Spinal cord (tissue), 10 donors: ENCODE data around the gene ADGRV1. TPM values are rescaled to one million over a fixed set of nuclear protein-coding genes. Genes with fewer than 3 reads are reported as not detected.
"Not testable (repeated sequence)": the region's sequence is repeated elsewhere in the genome, so short reads cannot be mapped to it uniquely, and the experiment has no call there.

ENCODE experiments used
- DNase-seq, 6 donors: peaks; one replicate each; pipeline versions ENCODE4 v3.0.0 to v3.0.0-alpha.2; 2013 to 2015; ENCODE audit warnings: low spot score in 6 of 6, low read depth in 4 of 6
- H3K27ac ChIP-seq: one replicate; pipeline ENCODE4 v1.5.1; 2013; ENCODE audit warnings: low read depth, low read length, control low read depth
- H3K27me3 ChIP-seq: one replicate; pipeline ENCODE4 v1.6.1; 2013; ENCODE audit warnings: low read length; ENCODE audit not compliant: control insufficient read depth, insufficient read depth
- H3K36me3 ChIP-seq: one replicate; pipeline ENCODE4 v1.6.1; 2013; ENCODE audit warnings: low read length; ENCODE audit not compliant: control insufficient read depth, insufficient read depth
- H3K4me1 ChIP-seq: one replicate; pipeline ENCODE4 v1.6.1; 2013; ENCODE audit warnings: low read length; ENCODE audit not compliant: control insufficient read depth, insufficient read depth
- H3K4me3 ChIP-seq: one replicate; pipeline ENCODE4 v1.5.1; 2013; ENCODE audit warnings: low read depth, low read length, control low read depth
- H3K9me3 ChIP-seq: one replicate; pipeline ENCODE4 v1.6.1; 2013; ENCODE audit warnings: low read length; ENCODE audit not compliant: control insufficient read depth, insufficient read depth
- WGBS: methylation state at CpG from one replicate; pipeline ENCODE4 v1.1.5; 2013; ENCODE audit warnings: missing lambda C conversion rate; ENCODE audit not compliant: insufficient coverage; 5-methylcytosine and 5-hydroxymethylcytosine counted together
- polyA plus RNA-seq, 2 donors: library from polyadenylated mRNA; unstranded; fragments of 120-200 nt; gene quantifications; one replicate each; pipeline ENCODE4 v1.2.1, GENCODE V29; 2013; ENCODE audit not compliant: insufficient read length in 2 of 2
- total RNA-seq, 2 donors: library from RNA; depleted of rRNA in 1 of 2; stranded (reverse); fragments of 120-200 nt in 1 of 2; fragments of >200 nt in 1 of 2; gene quantifications; one replicate each; pipeline versions ENCODE4 v1.2.3 to v1.2.4, GENCODE V29; 2013 to 2014
- donor health status: healthy.

ADGRV1 gene
- total and polyA plus RNA-seq, 4 donors, result 72.0 to 180 (median 108) TPM

DNA sequence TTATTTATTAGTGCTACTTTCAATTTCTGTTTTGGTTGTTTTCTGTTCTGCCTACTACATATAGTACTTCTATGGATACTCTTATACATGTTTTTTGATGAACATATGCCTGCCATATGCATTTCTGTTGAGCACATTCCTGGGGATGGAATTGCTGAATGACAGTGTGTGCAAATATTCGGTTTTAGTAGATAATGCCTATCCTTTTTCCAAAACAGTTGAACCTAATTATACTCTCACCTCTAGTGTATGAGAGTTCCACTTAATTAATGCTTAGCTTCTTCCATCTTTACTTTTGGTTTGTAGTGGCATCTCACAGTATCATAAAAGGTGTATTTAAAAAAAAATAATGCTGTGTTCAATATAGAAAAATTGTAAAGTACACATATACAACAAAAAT is 96.8 kb downstream of the ADGRV1 start:
- no CpG with 5 or more reads among the region's 1 CpG for WGBS

DNA sequence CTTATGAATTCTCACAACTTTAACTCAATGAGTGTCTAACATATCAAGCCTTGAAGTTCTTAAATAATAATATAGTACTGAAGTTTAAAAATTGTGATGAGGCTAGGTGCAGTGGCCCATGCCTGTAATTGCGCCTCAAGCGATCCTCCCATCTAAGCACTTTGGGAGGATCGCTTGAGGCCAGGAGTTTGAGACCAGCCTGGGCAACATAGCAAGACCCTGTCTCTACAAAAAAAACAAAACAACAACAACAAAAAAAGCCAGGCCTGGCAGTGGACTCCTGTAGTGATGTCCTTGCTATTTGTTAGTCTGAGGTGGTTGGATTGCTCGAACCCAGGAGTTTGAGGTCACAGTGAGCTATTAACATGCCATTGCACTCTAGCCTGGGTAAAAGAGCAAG is 98.4 kb downstream of the ADGRV1 start:
- H3K4me1 ChIP-seq, result no peaks in the 10 kb centered on the region
- WGBS, result no CpG with 5 or more reads among the region's 4 CpGs
- no peak for DNase-seq
- H3K36me3 ChIP-seq, result no peaks in the 10 kb centered on the region
- H3K27me3 ChIP-seq, result no peaks in the 10 kb centered on the region
- H3K9me3 ChIP-seq, result no peaks in the 10 kb centered on the region
- H3K27ac ChIP-seq, result no peak overlapping the region
- no peak overlapping the region for H3K4me3 ChIP-seq

More for the DNA sequence above, 96.8 kb downstream of the ADGRV1 start:
- H3K4me1 ChIP-seq, result no peaks in the 10 kb centered on the region
- no peak overlapping the region for H3K4me3 ChIP-seq
- H3K36me3 ChIP-seq, result no peaks in the 10 kb centered on the region
- DNase-seq, result no peak
- no peaks in the 10 kb centered on the region for H3K27me3 ChIP-seq
- H3K9me3 ChIP-seq, result no peaks in the 10 kb centered on the region
- H3K27ac ChIP-seq, result no peak overlapping the region

DNA sequence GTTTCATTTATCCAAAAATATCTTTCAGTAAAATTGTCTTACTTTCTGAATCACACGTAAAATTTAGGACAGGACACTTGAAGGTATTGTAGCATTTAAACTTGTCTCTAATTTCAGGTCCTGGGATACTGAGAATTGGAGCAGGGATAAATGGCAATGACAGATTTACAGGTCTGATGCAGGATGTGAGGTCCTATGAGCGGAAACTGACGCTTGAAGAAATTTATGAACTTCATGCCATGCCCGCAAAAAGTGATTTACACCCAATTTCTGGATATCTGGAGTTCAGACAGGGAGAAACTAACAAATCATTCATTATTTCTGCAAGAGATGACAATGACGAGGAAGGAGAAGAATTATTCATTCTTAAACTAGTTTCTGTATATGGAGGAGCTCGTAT is 99.2 kb downstream of the ADGRV1 start:
- WGBS, result 100% methylated on average over 1 of the region's 6 CpGs
- H3K27me3 ChIP-seq, result no peaks in the 10 kb centered on the region
- no peaks in the 10 kb centered on the region for H3K36me3 ChIP-seq
- no peaks in the 10 kb centered on the region for H3K9me3 ChIP-seq
- H3K27ac ChIP-seq, result no peak overlapping the region
- H3K4me1 ChIP-seq, result no peaks in the 10 kb centered on the region
- DNase-seq, result no peak
- H3K4me3 ChIP-seq, result no peak overlapping the region

DNA sequence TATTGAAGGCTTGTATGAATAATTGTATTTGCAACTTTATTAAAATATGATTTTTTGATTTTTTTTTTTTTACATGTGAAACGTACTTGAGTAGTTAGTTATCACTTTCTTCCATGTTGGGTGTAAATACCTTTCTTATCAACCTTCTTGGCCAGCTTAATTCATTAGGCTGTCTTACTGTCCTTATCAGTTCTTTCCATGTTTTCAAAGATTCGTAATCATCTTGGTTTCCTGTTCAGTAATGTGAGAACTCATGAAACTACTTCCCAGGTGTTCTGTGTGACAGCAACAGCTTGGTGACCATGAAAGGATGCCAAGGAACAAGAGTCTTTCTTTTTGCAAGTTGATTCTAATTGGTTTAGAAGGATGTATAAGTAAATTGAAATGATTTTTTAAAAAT is 100.0 kb downstream of the ADGRV1 start:
- DNase-seq, result no peak
- WGBS, result 100% methylated on average over 1 of the region's 2 CpGs
- Histone ChIP-seq H3K27ac (no peak overlapping the region), H3K4me3 (no peak overlapping the region), H3K36me3 (no peaks in the 10 kb centered on the region), H3K4me1 (no peaks in the 10 kb centered on the region), H3K27me3 (no peaks in the 10 kb centered on the region), H3K9me3 (no peaks in the 10 kb centered on the region)

- H3K27me3 ChIP-seq, H3K27ac ChIP-seq, H3K9me3 ChIP-seq, H3K4me1 ChIP-seq, H3K36me3 ChIP-seq, H3K4me3 ChIP-seq, DNase-seq: not testable (repeated sequence)
- WGBS, result 69% methylated on average over 10 of the region's 21 CpGs
Observed at GRCh38 chr5:90668079-90668565, 109.5 kb downstream of the ADGRV1 start.

GRCh38 chr5:90675222-90675621 is 116.6 kb downstream of the ADGRV1 start:
- DNase-seq, result no peak
- no peak overlapping the region for H3K4me3 ChIP-seq

GRCh38 chr5:90680921-90681563 is 122.4 kb downstream of the ADGRV1 start:
- H3K36me3 ChIP-seq, result no peaks in the 10 kb centered on the region
- H3K9me3 ChIP-seq, result no peaks in the 10 kb centered on the region
- H3K4me1 ChIP-seq, result no peaks in the 10 kb centered on the region
- peak overlapping the region; percentile 6 for H3K4me3 ChIP-seq
- H3K27me3 ChIP-seq, result no peaks in the 10 kb centered on the region
- peak; percentile 33 to 87 (median 58) for DNase-seq
- WGBS, result no CpG with 5 or more reads among the region's 4 CpGs
- peak overlapping the region; percentile 54 for H3K27ac ChIP-seq

More at GRCh38 chr5:90675222-90675621, 116.6 kb downstream of the ADGRV1 start:
- H3K9me3 ChIP-seq, result no peaks in the 10 kb centered on the region
- H3K36me3 ChIP-seq, result no peaks in the 10 kb centered on the region
- 65% methylated on average over 4 of the region's 8 CpGs for WGBS
- no peaks in the 10 kb centered on the region for H3K4me1 ChIP-seq
- H3K27ac ChIP-seq, result no peak overlapping the region
- H3K27me3 ChIP-seq, result no peaks in the 10 kb centered on the region

- H3K36me3 ChIP-seq, result no peaks in the 10 kb centered on the region
- H3K9me3 ChIP-seq, result no peaks in the 10 kb centered on the region
- H3K4me3 ChIP-seq, result peak overlapping the region; percentile 24
- peak overlapping the region; percentile 63 for H3K27ac ChIP-seq
- DNase-seq, result peak in 1 of 6 donors; percentile 34
- no peaks in the 10 kb centered on the region for H3K27me3 ChIP-seq
- H3K4me1 ChIP-seq, result no peaks in the 10 kb centered on the region
- WGBS, result no CpG with 5 or more reads among the region's 2 CpGs
Observed at GRCh38 chr5:90682278-90682677, 123.7 kb downstream of the ADGRV1 start.

DNA sequence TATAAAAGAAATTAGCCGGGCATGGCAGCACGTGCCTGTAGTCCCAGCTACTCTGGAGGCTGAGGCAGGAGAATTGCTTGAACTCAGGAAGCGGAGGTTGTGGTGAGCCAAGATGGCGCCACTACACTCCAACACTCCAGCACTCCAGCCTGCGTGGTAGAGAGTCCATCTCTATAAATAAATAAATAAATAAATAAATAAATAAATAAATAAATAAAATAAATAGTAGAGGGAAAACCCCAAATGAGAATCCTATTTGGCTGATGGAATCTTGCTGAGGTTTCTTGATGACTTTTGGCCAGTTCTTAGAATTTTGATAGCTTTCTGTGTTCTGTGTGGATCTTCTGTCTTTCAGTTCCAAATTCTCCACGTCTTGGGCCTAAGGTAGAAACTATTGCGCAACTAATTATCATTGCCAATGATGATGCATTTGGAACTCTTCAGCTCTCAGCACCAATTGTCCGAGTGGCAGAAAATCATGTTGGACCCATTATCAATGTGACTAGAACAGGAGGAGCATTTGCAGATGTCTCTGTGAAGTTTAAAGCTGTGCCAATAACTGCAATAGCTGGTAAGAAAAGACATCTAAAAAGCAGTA is 126.9 kb downstream of the ADGRV1 start:
- no peak overlapping the region for H3K27ac ChIP-seq
- H3K4me1 ChIP-seq, result no peaks in the 10 kb centered on the region
- no peak for DNase-seq
- 100% methylated on average over 1 of the region's 8 CpGs for WGBS
- H3K36me3 ChIP-seq, result no peaks in the 10 kb centered on the region
- no peak overlapping the region for H3K4me3 ChIP-seq
- no peaks in the 10 kb centered on the region for H3K9me3 ChIP-seq
- H3K27me3 ChIP-seq, result no peaks in the 10 kb centered on the region

GRCh38 chr5:90686363-90686762 is 127.8 kb downstream of the ADGRV1 start:
- not testable (repeated sequence) for DNase-seq, H3K4me1 ChIP-seq, H3K4me3 ChIP-seq, H3K36me3 ChIP-seq, H3K27ac ChIP-seq, H3K27me3 ChIP-seq, H3K9me3 ChIP-seq
- no CpG with 5 or more reads among the region's 2 CpGs for WGBS
